ENCODE measurements around the gene ADGRE2. TPM values are rescaled to one million over a fixed set of nuclear protein-coding genes. Genes with fewer than 3 reads are reported as not detected.

Gene ADGRE2
- total RNA-seq, 1 experiment from 2014 or later: 0.26 TPM

GRCh38 chr19:14731200-14731599 lies 47.2 kb downstream of the ADGRE2 start:
- no peak overlapping the region for H3K27ac ChIP-seq
- peak overlapping the region; percentile 82 for H2AFZ ChIP-seq
- no peaks in the 10 kb centered on the region for H4K20me1 ChIP-seq (ENCODE audit: insufficient read depth)
- H3F3A ChIP-seq (ENCODE audit: insufficient read depth, low read depth): no peaks in the 10 kb centered on the region
- no peak for TF ChIP-seq CTCF (conservative IDR thresholded peaks at IDR 0.05)
- no peak for TF ChIP-seq EZH2 (IDR thresholded peaks at IDR 0.05; ENCODE audit: low read depth)
- ChIA-PET CTCF (no interaction called here), POLR2A (ENCODE audit: unreplicated experiment) (no interaction called here)
- intact Hi-C loops (cut with micrococcal nuclease; ENCODE audit: unreplicated experiment): no loop called here
- no TSS peak for BruUV-seq (replicated peaks)
- H3K79me2 ChIP-seq (ENCODE audit: low read depth): no peaks in the 10 kb centered on the region
- no peaks in the 10 kb centered on the region for H3K36me3 ChIP-seq (ENCODE audit: low read depth)
- H3K4me3 ChIP-seq: peak overlapping the region; percentile 25; the same call in 1 of the 2 replicates
- H3K4me1 ChIP-seq (replicated peaks; ENCODE audit: insufficient read depth): no peaks in the 10 kb centered on the region
- H3K27me3 ChIP-seq (ENCODE audit: insufficient read depth, low read depth): peaks cover 22% of the 10 kb centered on the region
- no peaks in the 10 kb centered on the region for H3K9me2 ChIP-seq (ENCODE audit: insufficient read depth)
- DNase-seq: peak; percentile 3 to 39
- H3K9me3 ChIP-seq (ENCODE audit: insufficient read depth, low read depth): peaks cover 25% of the 10 kb centered on the region
- H3K4me2 ChIP-seq: peak overlapping the region; percentile 45

GRCh38 chr19:14728595-14728994 lies 49.8 kb downstream of the ADGRE2 start:
- Histone ChIP-seq H2AFZ (no peak overlapping the region), H3K27ac (no peak overlapping the region), H3K36me3 (ENCODE audit: low read depth) (no peaks in the 10 kb centered on the region), H3F3A (ENCODE audit: insufficient read depth, low read depth) (no peaks in the 10 kb centered on the region), H3K9me3 (ENCODE audit: insufficient read depth, low read depth) (peaks cover 33% of the 10 kb centered on the region; the same call in 1 of the 2 replicates), H4K20me1 (ENCODE audit: insufficient read depth) (no peaks in the 10 kb centered on the region), H3K79me2 (ENCODE audit: low read depth) (no peaks in the 10 kb centered on the region), H3K9me2 (ENCODE audit: insufficient read depth) (no peaks in the 10 kb centered on the region), H3K4me2 (no peak overlapping the region), H3K27me3 (ENCODE audit: insufficient read depth, low read depth) (peaks cover 47% of the 10 kb centered on the region), H3K4me1 (replicated peaks; ENCODE audit: insufficient read depth) (no peaks in the 10 kb centered on the region), H3K4me3 (no peak overlapping the region)
- ChIA-PET CTCF (no interaction called here), POLR2A (ENCODE audit: unreplicated experiment) (no interaction called here)
- intact Hi-C loops (cut with micrococcal nuclease; ENCODE audit: unreplicated experiment): no loop called here
- TF ChIP-seq CTCF (conservative IDR thresholded peaks at IDR 0.05): no peak
- TF ChIP-seq EZH2 (IDR thresholded peaks at IDR 0.05; ENCODE audit: low read depth): no peak
- BruUV-seq (replicated peaks): no TSS peak
- DNase-seq: no peak

GRCh38 chr19:14722127-14722526 lies 56.2 kb downstream of the ADGRE2 start:
- intact Hi-C loops (cut with micrococcal nuclease; ENCODE audit: unreplicated experiment): no loop called here
- H3K27me3 ChIP-seq (ENCODE audit: insufficient read depth, low read depth): peaks cover 34% of the 10 kb centered on the region
- H3K9me2 ChIP-seq (ENCODE audit: insufficient read depth): no peaks in the 10 kb centered on the region
- H3K4me2 ChIP-seq: no peak overlapping the region
- ChIA-PET POLR2A (ENCODE audit: unreplicated experiment) (no interaction called here), CTCF (no interaction called here)
- TF ChIP-seq CTCF (conservative IDR thresholded peaks at IDR 0.05): no peak
- TF ChIP-seq EZH2 (IDR thresholded peaks at IDR 0.05; ENCODE audit: low read depth): no peak
- peaks cover 13% of the 10 kb centered on the region; the same call in 1 of the 2 replicates for H3K36me3 ChIP-seq (ENCODE audit: low read depth)
- no peaks in the 10 kb centered on the region for H3K79me2 ChIP-seq (ENCODE audit: low read depth)
- no peak for DNase-seq
- no peak overlapping the region for H2AFZ ChIP-seq
- no peak overlapping the region for H3K4me3 ChIP-seq
- H3K27ac ChIP-seq: no peak overlapping the region
- no peaks in the 10 kb centered on the region for H3F3A ChIP-seq (ENCODE audit: insufficient read depth, low read depth)
- no TSS peak for BruUV-seq (replicated peaks)
- H3K9me3 ChIP-seq (ENCODE audit: insufficient read depth, low read depth): peaks cover 55% of the 10 kb centered on the region
- H4K20me1 ChIP-seq (ENCODE audit: insufficient read depth): no peaks in the 10 kb centered on the region
- H3K4me1 ChIP-seq (replicated peaks; ENCODE audit: insufficient read depth): no peaks in the 10 kb centered on the region
